Measurements from ENCODE around the gene RAB27B.
"Not testable (repeated sequence)": the region's sequence is repeated elsewhere in the genome, so short reads cannot be mapped to it uniquely, and the experiment has no call there.

The RAB27B gene

DNA sequence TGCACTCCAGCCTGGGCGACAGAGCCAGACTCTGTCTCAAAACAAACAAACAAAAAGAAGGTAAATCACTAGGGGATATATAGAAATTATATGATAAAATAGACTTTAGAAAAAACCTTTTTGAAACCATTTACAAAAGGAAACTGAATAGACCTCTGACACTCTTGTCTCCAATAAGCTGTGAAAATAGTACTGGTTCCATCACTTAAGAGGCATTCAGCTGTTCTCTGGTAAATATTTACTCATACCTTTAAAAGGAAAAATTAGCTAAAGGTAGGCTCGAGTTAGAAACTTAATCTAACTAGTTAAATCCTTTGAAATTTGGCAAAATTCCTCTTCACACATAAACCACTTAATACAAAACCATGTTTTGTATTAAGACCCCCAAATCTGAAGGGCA, 21.4 kb downstream of the RAB27B start:
- TF ChIP-seq, protein P1, sequence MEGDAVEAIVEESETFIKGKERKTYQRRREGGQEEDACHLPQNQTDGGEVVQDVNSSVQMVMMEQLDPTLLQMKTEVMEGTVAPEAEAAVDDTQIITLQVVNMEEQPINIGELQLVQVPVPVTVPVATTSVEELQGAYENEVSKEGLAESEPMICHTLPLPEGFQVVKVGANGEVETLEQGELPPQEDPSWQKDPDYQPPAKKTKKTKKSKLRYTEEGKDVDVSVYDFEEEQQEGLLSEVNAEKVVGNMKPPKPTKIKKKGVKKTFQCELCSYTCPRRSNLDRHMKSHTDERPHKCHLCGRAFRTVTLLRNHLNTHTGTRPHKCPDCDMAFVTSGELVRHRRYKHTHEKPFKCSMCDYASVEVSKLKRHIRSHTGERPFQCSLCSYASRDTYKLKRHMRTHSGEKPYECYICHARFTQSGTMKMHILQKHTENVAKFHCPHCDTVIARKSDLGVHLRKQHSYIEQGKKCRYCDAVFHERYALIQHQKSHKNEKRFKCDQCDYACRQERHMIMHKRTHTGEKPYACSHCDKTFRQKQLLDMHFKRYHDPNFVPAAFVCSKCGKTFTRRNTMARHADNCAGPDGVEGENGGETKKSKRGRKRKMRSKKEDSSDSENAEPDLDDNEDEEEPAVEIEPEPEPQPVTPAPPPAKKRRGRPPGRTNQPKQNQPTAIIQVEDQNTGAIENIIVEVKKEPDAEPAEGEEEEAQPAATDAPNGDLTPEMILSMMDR (conservative IDR thresholded peaks at IDR 0.05): no peak
- TF ChIP-seq ZFX (IDR thresholded peaks at IDR 0.05): no peak

DNA sequence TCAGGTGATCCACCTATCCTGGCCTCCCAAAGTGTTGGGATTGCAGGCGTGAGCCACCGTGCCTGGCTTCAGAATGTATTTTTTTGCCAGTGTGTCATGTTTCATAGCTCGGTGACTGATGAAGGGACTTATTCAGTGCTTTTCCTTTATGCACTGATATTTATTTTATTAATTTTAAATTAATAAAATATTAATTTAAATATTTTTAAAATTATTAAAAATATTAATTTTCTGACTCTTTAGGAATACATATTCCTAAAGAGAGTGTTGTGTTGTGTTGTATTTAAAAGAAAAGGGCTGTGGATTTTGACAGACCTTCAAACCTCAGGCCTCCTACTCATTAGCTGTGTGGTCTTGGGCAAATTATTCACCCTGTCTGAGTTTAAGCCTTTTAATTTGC, 22.3 kb downstream of the RAB27B start:
- no peak for TF ChIP-seq ZFX (IDR thresholded peaks at IDR 0.05)
- TF ChIP-seq, protein P1 (conservative IDR thresholded peaks at IDR 0.05): no peak
- no peak overlapping the region for H3K27ac ChIP-seq

More for the DNA sequence above, 21.4 kb downstream of the RAB27B start:
- no peak overlapping the region for H3K27ac ChIP-seq

DNA sequence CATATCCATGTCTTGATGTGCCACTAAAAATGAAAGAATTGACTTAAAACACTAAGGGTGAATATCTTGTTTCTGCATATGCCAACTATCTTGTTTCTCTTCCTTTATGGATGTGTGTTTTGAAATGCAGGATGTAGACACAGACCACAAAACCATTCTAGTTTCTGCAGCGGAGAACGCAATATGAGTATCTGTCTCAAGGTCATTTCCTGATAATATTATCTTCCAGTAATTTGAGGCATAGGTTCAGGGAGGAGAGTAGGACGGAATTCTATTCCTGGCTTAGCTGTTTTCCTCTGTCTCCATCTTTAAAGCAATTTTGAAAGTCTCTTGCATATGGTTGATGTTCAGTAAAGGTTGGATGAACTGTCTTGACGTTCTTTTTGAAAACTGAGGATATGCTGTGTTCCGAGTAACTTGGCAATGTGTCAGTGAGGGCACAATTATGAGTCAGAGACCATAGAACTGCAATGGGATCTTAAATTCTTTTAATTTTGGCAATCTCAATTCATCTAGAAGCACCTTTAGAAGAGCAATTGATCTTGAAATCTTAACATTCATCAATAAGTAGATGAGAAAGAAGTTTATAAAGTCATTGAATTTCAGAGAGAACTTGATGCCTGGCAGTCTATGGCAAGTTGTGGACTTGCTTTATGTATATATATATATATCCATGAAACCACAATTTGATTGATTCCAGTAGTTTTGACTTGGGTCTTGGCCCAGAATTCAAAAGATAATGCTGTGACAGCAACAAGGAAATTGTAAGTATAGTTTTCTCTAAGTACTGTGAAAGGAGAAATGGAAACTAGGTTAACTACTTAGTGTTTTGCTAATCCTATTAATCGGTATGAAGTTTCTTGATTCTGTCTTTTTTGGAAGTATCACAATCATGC, 24.8 kb downstream of the RAB27B start:
- TF ChIP-seq, protein P1 (conservative IDR thresholded peaks at IDR 0.05): no peak
- no peak for TF ChIP-seq ZFX (IDR thresholded peaks at IDR 0.05)
- no peak overlapping the region for H3K27ac ChIP-seq

DNA sequence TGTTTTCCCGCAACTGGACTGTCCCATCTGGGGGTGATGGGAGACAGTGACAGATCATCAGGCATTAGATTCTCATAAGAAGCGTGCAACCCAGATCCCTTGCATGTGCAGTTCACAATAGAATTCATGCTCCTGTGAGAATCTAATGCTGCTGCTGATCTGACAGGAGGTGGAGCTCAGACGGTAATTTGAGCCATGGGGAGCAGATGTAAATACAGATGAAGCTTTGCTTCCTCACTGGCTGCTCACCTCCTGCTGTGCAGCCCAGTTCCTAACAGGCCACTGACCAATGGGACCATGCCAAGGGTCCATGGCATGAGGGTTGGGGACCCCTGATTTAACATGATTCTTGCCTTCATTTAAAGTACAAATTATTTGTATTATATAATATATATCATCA, 26.8 kb downstream of the RAB27B start:
- not testable (repeated sequence) for H3K27ac ChIP-seq

DNA sequence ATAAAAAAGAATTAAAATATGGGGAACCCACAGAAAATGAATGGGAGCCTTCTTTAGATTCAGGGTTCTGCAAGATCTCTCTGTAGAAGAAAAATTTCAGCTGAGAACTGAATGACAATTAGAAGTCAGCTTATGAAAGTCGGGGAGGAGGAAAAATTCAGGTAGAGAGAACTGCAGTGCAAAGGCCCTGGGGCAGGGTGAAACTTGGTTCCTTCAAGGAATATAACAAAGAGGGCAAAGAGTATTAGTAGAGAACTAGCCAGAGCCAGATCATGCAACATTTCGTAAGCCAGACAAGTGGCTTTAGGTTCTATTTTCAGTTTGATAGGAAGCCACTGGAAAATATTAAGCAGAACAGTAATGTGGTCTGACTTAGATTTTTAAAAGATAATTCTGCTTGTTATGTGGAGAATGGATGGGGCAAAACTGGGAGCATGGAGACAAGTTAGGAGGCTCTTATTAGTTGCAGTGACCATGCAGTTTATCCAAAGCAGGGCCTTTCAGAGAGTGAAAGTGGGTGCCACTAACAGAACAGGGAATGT, 27.9 kb downstream of the RAB27B start:
- TF ChIP-seq, protein P1 (conservative IDR thresholded peaks at IDR 0.05): no peak
- no peak for TF ChIP-seq ZFX (IDR thresholded peaks at IDR 0.05)
- H3K27ac ChIP-seq: no peak overlapping the region

DNA sequence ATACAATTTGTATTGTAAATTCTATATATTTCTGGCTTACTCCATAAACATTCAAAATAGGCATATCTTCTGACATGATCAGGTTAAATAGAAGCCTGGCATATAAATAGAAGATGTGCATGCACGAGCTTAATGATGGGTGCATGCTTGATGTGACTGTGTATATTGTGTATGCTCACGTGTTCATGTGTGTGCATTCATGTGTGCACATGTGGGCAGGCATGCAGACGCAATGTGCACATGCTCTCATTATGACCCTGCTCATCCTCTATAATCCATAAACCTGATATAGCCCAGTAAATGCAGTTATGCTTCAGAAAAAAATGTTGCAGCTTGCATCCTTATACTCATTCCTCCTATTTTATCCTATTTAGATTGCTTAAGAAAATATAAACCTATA, 29.2 kb downstream of the RAB27B start:
- TF ChIP-seq, protein P1 (conservative IDR thresholded peaks at IDR 0.05): no peak
- TF ChIP-seq ZFX (IDR thresholded peaks at IDR 0.05): no peak
- H3K27ac ChIP-seq: no peak overlapping the region

DNA sequence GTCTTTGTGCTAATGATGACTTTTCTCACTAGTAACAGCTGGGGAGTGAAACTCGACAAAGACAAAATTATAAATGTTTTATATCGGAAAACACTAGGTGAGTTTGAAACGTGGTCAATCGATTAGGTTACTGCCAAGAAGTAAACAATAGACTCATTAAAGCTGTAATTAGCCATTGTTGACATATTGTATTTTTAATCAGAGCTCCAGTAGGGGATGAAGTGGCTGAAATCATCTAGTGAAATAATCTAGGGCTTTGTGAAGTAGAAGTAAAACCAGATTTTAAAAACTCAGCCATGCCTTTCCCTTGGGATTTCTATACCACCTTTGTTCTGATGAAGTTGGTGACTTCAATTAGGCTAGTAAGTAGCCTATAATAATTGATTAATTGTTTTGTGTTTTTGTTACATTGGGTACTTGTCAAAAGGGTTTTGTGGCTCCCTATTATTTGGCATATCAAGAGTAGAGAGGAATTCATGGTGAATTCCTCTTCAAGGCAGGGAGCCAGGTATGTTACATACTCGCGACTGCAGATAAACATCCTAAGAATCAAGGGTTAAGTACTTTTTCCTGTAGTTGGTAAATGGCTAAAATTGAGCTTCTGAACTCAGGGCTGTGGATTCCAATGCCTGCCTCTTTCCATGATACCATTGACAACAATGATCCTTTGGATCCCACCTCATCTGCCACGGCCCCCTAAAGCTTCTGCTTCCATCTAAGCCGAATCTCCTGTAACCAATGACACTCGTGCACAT, 31.6 kb downstream of the RAB27B start:
- H3K27ac ChIP-seq: no peak overlapping the region

More for the DNA sequence above, 31.6 kb downstream of the RAB27B start:
- TF ChIP-seq ZFX (IDR thresholded peaks at IDR 0.05): no peak
- TF ChIP-seq, protein P1 (conservative IDR thresholded peaks at IDR 0.05): no peak

Measured in C4-2B (cell line).